Activated CD4-positive, alpha-beta T cell treated with anti-CD3 and anti-CD28 coated beads for 48 hours (primary cell): ENCODE measurements around the gene RNASE4.
"Not testable (repeated sequence)": the region's sequence is repeated elsewhere in the genome, so short reads cannot be mapped to it uniquely, and the experiment has no call there.

Experiments
- DNase-seq: peaks from one replicate; pipeline ENCODE4 v3.0.0-alpha.2; 2020

The RNASE4 gene

GRCh38 chr14:20683891-20684661 is at the start of gene RNASE4:
Gene RNASE4, plus strand, starts transcription at chr14:20684560. Its CDS starts 14,812 bp downstream, at chr14:20699372.
- peak; percentile 89 for DNase-seq

GRCh38 chr14:20641591-20641990 is 42.8 kb upstream of the RNASE4 start, which contains the start of gene OR6S1:
Gene OR6S1, minus strand, starts transcription at chr14:20641691. Its CDS starts 0 bp downstream, at chr14:20641691.
- DNase-seq = no peak

GRCh38 chr14:20642182-20642581 is 42.2 kb upstream of the RNASE4 start:
- DNase-seq = no peak

- not testable (repeated sequence) for DNase-seq
Measured at GRCh38 chr14:20642755-20643154, 41.6 kb upstream of the RNASE4 start.

- no peak for DNase-seq
Measured at GRCh38 chr14:20644520-20644919, 39.8 kb upstream of the RNASE4 start.

- DNase-seq = no peak
Measured at GRCh38 chr14:20645481-20645880, 38.9 kb upstream of the RNASE4 start.

GRCh38 chr14:20652996-20653975 is 31.1 kb upstream of the RNASE4 start:
- peak; percentile 86 for DNase-seq

GRCh38 chr14:20655851-20656250 is 28.5 kb upstream of the RNASE4 start:
- DNase-seq = no peak

- no peak for DNase-seq
Measured at GRCh38 chr14:20656274-20656673, 28.1 kb upstream of the RNASE4 start.

- DNase-seq = peak; percentile 61
Measured at GRCh38 chr14:20657216-20658211, 26.8 kb upstream of the RNASE4 start.

GRCh38 chr14:20658246-20658645 is 26.1 kb upstream of the RNASE4 start:
- no peak for DNase-seq

- no peak for DNase-seq
Measured at GRCh38 chr14:20659336-20659735, 25.0 kb upstream of the RNASE4 start.

GRCh38 chr14:20659813-20660395 is 24.5 kb upstream of the RNASE4 start:
- DNase-seq = no peak

- no peak for DNase-seq
Measured at GRCh38 chr14:20661197-20661596, 23.2 kb upstream of the RNASE4 start.

GRCh38 chr14:20662968-20663732 is 21.2 kb upstream of the RNASE4 start:
- DNase-seq = peak; percentile 94

- not testable (repeated sequence) for DNase-seq
Measured at GRCh38 chr14:20666400-20666961, 17.9 kb upstream of the RNASE4 start.

GRCh38 chr14:20667957-20668356 is 16.4 kb upstream of the RNASE4 start:
- DNase-seq = peak; percentile 20

GRCh38 chr14:20668969-20669368 is 15.4 kb upstream of the RNASE4 start:
- no peak for DNase-seq

- DNase-seq = no peak
Measured at GRCh38 chr14:20671597-20672283, 12.6 kb upstream of the RNASE4 start.

GRCh38 chr14:20675669-20676068 is 8.7 kb upstream of the RNASE4 start:
- no peak for DNase-seq
